Immature natural killer cell (primary cell): ENCODE measurements around the gene ODF2. TPM values are rescaled to one million over a fixed set of nuclear protein-coding genes. Genes with fewer than 3 reads are reported as not detected.
"Not testable (repeated sequence)": the region's sequence is repeated elsewhere in the genome, so short reads cannot be mapped to it uniquely, and the experiment has no call there.

Experiments used
- DNase-seq, 3 donors: peaks; one replicate each; pipeline ENCODE4 v3.0.0; 2022; ENCODE audit warnings: mixed read lengths in 1 of 3
- H3K27ac Mint-ChIP-seq, 6 donors: one replicate each; pipeline ENCODE4 v1.8.0; 2020; ENCODE audit warnings: mixed read lengths in 6 of 6, mild to moderate bottlenecking in 5 of 6, inconsistent platforms in 4 of 6, moderate library complexity in 3 of 6
- H3K27me3 Mint-ChIP-seq, 3 donors: one replicate each; pipeline ENCODE4 v1.8.0; 2020 to 2021; ENCODE audit warnings: low read depth in 3 of 3, mild to moderate bottlenecking in 3 of 3, mixed read lengths in 3 of 3, moderate library complexity in 3 of 3, inconsistent platforms in 1 of 3
- H3K36me3 Mint-ChIP-seq, 3 donors: one replicate each; pipeline ENCODE4 v1.8.0; 2020; ENCODE audit warnings: mixed read lengths in 3 of 3, inconsistent platforms in 2 of 3, mild to moderate bottlenecking in 2 of 3
- H3K4me1 Mint-ChIP-seq, 2 donors: one replicate each; pipeline ENCODE4 v1.8.0; 2020; ENCODE audit warnings: inconsistent platforms in 2 of 2, mild to moderate bottlenecking in 2 of 2, mixed read lengths in 2 of 2, moderate library complexity in 1 of 2
- H3K4me3 Mint-ChIP-seq, 5 donors: one replicate each; pipeline ENCODE4 v1.8.0; 2020; ENCODE audit warnings: mild to moderate bottlenecking in 5 of 5, mixed read lengths in 5 of 5, inconsistent platforms in 3 of 5, moderate library complexity in 3 of 5
- H3K9me3 Mint-ChIP-seq, 6 donors: one replicate each; pipeline ENCODE4 v1.8.0; 2020; ENCODE audit warnings: mild to moderate bottlenecking in 6 of 6, mixed read lengths in 6 of 6, inconsistent platforms in 4 of 6, moderate library complexity in 3 of 6
- polyA plus RNA-seq, 3 donors: library from polyadenylated mRNA; unstranded; fragments of 300-500 nt; fragmentation: Illumina TruSeq; gene quantifications; one replicate each; pipeline ENCODE4 v1.2.3, GENCODE V29; 2021

ODF2 gene
- polyA plus RNA-seq, 3 donors from 2014 or later = 5.6 to 37.2 (median 12.9) TPM

DNA sequence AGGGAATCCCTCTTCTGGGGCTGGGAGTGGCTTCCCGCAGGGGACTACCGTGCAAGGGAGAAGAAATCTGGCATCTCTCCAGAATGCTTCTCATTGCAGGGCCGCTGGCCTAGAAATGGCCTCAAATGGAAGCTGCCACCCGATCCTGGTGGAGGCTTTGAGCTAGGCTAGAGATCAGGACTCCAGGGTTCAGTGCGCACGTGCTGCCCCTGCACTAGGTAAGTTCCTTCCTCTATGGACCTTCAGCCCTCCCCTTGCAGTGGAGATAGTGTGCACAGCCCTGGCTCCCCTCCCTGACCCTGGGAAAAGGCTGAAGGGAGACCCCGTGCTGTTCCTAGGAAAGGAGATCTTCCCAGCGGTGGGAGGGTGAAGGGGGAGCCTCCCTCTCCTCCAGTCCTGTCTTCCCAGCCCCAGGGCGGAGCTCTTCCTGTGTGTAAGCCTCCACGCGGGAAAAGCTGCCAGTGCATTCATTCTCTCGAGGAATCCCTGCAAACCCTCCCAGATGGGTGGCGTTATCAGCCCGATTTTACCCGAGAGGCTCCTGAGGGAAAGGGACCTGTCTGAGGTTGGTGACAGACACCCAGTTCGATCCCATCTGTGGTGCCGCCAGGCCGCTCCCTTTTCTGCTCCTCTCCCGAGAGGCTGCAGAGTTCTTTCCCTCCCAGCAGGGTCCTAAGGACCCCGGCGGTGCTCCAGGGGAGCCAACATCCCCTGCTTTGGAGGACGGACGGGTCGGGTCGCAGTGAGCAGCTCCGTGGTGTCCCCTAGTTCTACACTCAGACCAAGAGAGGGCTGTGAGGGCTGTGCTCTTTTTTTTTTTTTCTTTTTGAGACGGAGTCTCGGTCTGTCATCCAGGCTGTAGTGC lies 36.5 kb upstream of the ODF2 start:
- Mint-ChIP-seq H3K36me3 (no peaks in the 10 kb centered on the region), H3K9me3 (no peaks in the 10 kb centered on the region), H3K27ac (no peak overlapping the region), H3K4me1 (peaks cover 12 to 16% of the 10 kb centered on the region in 2 donors), H3K27me3 (peaks cover under 1 to 13% (median 10%) of the 10 kb centered on the region in 3 donors), H3K4me3 (peak overlapping the region; percentile 75 to 83 (median 82))
- no peak for DNase-seq

DNA sequence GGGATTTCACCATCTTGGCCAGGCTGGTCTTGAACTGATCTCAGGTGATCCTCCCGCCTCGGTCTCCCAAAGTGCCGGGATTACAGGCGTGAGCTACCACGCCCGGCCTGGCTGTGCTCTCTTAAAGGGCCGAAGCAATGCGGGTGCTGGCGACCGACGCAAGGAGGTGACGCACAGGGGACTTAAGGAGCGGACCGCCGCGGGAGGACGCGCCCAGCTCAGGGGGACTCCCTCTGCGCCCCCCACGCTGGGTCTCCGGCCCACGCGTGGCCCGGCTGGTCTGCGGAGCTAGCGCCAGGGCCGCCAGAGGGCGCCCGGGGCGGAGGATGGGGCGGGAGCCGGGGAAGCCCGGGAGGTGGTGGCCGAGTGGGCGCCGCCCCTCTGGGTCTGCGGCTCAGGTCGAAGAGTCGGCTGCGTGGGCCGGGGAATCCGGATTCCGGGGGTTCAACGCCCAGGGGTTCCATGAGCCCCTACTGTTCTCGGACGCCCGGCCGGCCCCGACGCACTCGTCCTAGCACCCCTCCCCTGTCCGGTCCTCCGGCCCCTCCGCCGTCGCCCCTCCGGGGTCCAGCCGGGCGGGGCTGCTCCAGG lies 35.7 kb upstream of the ODF2 start:
- peaks cover 12 to 16% of the 10 kb centered on the region in 2 donors for H3K4me1 Mint-ChIP-seq
- H3K36me3 Mint-ChIP-seq = no peaks in the 10 kb centered on the region
- peaks cover 1 to 9% (median 7%) of the 10 kb centered on the region in 3 donors for H3K27me3 Mint-ChIP-seq
- H3K9me3 Mint-ChIP-seq = no peaks in the 10 kb centered on the region
- DNase-seq = peak; percentile 73 to 75 (median 74)
- H3K27ac Mint-ChIP-seq = peak overlapping the region in 3 of 6 donors; percentile 31 to 55 (median 45)
- peak overlapping the region; percentile 75 to 83 (median 82) for H3K4me3 Mint-ChIP-seq

DNA sequence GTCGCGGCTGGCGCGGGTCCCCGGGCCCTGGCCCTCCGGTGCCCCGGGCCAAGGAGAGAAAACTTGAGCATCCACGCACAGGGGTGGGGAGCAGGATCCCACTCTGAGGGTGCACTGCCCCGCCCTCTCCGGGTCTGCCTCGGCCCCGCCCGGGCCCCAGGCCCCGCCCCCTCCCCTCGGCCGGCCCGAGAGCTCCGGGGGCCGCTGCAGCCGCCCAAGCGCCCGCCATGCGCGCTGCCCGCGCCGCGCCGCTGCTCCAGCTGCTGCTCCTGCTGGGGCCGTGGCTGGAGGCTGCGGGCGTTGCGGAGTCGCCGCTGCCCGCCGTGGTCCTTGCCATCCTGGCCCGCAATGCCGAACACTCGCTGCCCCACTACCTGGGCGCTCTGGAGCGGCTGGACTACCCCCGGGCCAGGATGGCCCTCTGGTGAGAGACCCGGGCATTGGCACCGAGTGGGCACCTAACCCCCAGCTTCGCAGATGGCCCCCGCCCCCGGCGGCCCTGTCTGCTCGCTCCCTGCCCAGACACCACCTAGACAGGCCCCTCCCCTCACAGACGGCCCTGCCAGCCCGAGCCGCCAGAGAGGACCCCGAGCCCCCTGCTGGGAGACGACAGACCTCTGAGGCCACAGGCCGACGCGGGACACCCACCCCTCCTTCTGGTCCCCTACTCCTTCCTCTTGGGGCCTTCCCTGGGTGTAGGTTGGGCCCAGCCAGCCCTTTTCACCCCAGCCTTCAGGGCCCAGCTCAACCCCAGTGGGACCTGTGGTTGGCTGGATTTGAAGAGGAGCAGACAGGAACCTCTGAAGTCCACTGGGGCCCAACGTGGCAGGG lies 34.9 kb upstream of the ODF2 start, which contains the start of gene CERCAM:
TSS of gene CERCAM (plus strand) at position 207 of the 831 bp plus-strand sequence. CDS start at position 228, 21 bp downstream.
- Mint-ChIP-seq H3K27me3 (peaks cover 1 to 6% (median 3%) of the 10 kb centered on the region in 3 donors), H3K27ac (peak within 1 kb of the TSS in 3 of 6 donors; percentile 31 to 55 (median 45)), H3K4me1 (peaks cover 12 to 16% of the 10 kb centered on the region in 2 donors), H3K9me3 (no peaks in the 10 kb centered on the region), H3K36me3 (no peaks in the 10 kb centered on the region), H3K4me3 (peak within 1 kb of the TSS; percentile 75 to 85 (median 82))
- DNase-seq = peak; percentile 47 to 56 (median 49)

DNA sequence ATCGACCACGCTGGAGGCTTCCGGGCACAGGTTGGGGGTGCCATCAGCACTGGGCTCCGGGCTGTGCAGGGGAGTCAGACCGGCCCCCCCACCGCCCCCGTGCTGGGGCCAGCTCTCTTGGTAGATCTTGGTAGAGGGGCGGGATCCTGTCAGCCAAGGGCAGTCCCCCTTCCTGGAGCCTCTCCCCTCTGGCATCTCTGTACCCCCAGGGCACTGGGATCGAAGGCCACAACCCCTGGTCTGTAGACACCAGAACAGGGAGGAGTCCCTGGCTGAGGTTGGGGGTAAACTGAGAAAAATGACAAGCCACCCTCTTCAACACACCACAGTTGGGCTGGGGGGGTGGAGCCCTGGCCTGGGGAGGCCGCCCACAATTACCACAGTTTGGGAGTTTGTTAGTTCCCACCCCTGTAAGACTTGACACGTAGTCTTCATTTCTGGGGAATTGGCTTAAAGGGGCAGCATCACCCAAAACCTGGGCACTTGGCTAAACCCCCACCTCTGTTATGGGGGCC lies 34.3 kb upstream of the ODF2 start:
- peak overlapping the region in 1 of 6 donors; percentile 39 for H3K27ac Mint-ChIP-seq
- H3K4me1 Mint-ChIP-seq = peaks cover 12 to 15% of the 10 kb centered on the region in 2 donors
- H3K36me3 Mint-ChIP-seq = peaks cover 0 to 2% (median 0%) of the 10 kb centered on the region in 3 donors
- peaks cover 0 to 3% (median 1%) of the 10 kb centered on the region in 3 donors for H3K27me3 Mint-ChIP-seq
- no peaks in the 10 kb centered on the region for H3K9me3 Mint-ChIP-seq
- peak overlapping the region; percentile 54 to 85 (median 71) for H3K4me3 Mint-ChIP-seq
- DNase-seq = peak in 2 of 3 donors; percentile 15

DNA sequence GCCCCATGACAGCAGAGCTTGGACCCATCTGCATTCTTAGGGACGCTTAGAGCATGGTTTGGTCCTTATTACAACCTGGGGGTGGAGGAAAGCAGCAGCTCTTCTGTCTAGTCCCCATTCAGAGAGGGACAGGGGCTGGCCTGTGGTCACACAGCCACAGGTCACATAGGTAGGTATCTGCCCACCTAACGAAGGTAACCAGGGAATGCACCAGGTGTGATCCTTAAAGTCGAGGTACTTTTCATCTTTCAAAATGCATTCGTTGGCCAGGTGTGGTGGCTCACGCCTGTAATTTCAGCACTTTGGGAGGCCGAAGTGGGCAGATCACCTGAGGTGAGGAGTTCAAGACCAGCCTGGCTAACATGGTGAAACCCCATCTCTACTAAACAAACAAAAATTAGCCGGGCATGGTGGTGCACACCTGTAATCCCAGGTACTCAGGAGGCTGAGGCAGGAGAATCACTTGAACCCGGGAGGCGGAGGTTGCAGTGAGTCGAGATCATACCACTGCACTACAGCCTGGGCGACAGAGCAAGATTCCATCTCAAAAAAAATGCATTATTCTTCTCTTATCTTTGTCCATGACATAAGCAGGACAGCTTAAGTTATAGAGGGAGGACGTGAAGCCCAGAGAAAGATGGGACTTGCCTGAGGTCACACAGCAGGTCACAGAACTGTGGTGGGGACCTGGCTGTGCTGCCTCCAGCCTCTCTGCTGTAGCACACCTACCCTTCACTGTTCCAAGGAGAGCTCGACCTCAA lies 33.6 kb upstream of the ODF2 start:
- not testable (repeated sequence) for H3K9me3 Mint-ChIP-seq
- peaks cover 12 to 14% of the 10 kb centered on the region in 2 donors for H3K4me1 Mint-ChIP-seq

DNA sequence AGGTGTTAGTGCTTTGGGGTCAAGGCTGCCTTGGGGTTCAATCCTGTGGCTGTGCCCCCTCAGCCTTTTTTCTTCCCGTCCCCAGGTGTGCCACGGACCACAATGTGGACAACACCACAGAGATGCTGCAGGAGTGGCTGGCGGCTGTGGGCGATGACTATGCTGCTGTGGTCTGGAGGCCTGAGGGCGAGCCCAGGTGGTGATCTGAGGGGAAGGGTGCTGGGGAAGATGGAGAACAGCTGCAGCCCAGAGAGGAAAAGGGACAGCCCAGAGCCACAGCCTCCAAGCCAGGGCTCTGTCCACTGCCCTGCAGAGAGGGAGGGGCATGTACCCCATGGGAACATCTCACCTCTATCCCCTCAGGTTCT lies 33.0 kb upstream of the ODF2 start:
- Mint-ChIP-seq H3K9me3 (no peaks in the 10 kb centered on the region), H3K36me3 (peaks cover 0 to 4% (median 0%) of the 10 kb centered on the region in 3 donors), H3K27ac (no peak overlapping the region), H3K4me3 (peak overlapping the region in 1 of 5 donors; percentile 23), H3K27me3 (peaks cover 0 to 3% (median 1%) of the 10 kb centered on the region in 3 donors), H3K4me1 (peaks cover 12 to 14% of the 10 kb centered on the region in 2 donors)
- no peak for DNase-seq

More for the DNA sequence above, 33.6 kb upstream of the ODF2 start:
- not testable (repeated sequence) for H3K27me3 Mint-ChIP-seq, H3K36me3 Mint-ChIP-seq, DNase-seq
- Mint-ChIP-seq H3K4me3 (peak overlapping the region; percentile 54 to 85 (median 71)), H3K27ac (peak overlapping the region in 1 of 6 donors; percentile 39)

DNA sequence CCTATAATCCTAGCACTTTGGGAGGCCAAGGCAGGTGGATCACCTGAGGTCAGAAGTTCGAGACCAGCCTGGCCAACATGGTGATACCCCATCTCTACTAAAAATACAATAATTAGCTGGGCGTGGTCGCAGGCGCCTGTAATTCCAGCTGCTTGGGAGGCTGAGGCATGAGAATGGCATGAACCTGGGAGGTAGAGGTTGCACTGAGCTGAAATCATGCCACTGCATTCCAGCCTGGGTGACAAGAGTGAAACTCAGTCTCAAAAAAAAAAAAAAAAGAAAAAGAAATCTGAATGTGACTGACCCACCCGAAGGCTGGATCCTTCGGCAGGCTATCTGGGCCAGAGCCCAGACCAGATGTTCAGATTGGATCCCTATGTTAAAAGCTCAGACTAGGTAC lies 32.5 kb upstream of the ODF2 start:
- H3K27ac Mint-ChIP-seq, H3K36me3 Mint-ChIP-seq, H3K9me3 Mint-ChIP-seq: not testable (repeated sequence)

DNA sequence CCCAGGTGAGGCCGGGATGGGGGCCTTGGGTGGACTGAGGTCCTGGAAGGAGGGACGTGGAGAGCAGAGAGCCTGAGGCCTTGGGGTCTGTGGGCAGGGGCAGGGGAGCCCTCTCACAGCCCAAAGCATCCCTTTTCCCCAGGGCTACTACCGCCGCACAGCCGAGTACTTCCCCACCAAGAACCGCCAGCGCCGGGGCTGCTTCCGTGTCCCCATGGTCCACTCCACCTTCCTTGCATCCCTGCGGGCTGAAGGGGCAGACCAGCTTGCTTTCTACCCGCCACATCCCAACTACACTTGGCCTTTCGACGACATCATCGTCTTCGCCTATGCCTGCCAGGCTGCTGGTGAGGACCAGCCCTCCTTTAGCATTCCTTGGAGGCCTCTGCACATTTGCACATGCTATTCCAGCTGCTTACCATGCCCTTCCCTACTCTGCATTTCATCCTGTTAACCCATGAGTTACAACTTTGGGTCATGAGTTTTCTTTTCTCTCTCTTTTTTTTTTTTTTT lies 31.5 kb upstream of the ODF2 start:
- DNase-seq = no peak
- Mint-ChIP-seq H3K27ac (peak overlapping the region in 1 of 6 donors; percentile 61), H3K27me3 (peaks cover 0 to 3% (median under 1%) of the 10 kb centered on the region in 3 donors), H3K9me3 (no peaks in the 10 kb centered on the region), H3K4me1 (peaks cover 12 to 14% of the 10 kb centered on the region in 2 donors), H3K4me3 (no peak overlapping the region), H3K36me3 (peaks cover 0 to 4% (median 0%) of the 10 kb centered on the region in 3 donors)

More for the DNA sequence above, 32.5 kb upstream of the ODF2 start:
- DNase-seq, H3K27me3 Mint-ChIP-seq: not testable (repeated sequence)
- peak overlapping the region in 1 of 5 donors; percentile 17 for H3K4me3 Mint-ChIP-seq
- H3K4me1 Mint-ChIP-seq = peaks cover 12 to 14% of the 10 kb centered on the region in 2 donors

DNA sequence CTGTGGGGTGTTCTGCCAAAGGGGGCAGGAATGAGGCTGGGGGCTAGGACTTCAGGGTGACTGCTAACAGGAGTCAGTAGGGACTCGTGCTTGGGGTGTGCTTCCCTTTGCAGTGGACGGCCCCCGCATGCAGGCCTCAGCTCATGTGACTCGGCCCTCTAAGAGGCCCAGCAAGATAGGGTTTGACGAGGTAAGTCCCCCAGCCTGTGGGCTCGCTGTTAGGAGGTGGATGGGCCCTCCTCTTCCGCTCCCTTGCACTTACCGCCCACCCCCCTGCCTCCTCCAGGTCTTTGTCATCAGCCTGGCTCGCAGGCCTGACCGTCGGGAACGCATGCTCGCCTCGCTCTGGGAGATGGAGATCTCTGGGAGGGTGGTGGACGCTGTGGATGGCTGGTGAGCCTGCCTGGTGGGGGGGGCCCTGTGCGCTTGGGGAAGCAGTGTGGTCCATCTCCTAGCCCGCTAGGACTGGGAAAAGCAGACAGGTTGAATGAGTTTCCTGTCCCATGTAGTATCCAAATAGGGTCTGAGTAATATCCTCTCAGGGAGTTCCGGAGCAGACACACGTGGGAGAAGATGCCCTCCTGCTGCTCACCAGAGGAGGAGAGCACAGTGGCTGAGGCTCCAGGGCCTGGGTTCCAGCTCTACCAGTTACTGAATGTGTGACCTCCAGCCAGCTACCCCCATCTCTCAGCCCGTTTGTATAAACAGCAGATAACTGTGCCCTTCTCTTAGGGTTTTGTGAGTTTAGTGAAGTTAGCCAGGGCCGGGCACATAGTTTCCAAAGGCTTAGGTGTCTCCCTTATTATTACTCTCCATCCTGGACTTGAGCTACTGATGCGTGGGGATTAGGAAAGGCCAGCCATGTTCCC lies 26.9 kb upstream of the ODF2 start:
- Mint-ChIP-seq H3K27ac (no peak overlapping the region), H3K4me1 (no peaks in the 10 kb centered on the region), H3K27me3 (peaks cover 0 to 7% (median 0%) of the 10 kb centered on the region in 3 donors), H3K4me3 (no peak overlapping the region), H3K36me3 (peaks cover 0 to 4% (median 0%) of the 10 kb centered on the region in 3 donors), H3K9me3 (no peaks in the 10 kb centered on the region)
- DNase-seq = no peak

DNA sequence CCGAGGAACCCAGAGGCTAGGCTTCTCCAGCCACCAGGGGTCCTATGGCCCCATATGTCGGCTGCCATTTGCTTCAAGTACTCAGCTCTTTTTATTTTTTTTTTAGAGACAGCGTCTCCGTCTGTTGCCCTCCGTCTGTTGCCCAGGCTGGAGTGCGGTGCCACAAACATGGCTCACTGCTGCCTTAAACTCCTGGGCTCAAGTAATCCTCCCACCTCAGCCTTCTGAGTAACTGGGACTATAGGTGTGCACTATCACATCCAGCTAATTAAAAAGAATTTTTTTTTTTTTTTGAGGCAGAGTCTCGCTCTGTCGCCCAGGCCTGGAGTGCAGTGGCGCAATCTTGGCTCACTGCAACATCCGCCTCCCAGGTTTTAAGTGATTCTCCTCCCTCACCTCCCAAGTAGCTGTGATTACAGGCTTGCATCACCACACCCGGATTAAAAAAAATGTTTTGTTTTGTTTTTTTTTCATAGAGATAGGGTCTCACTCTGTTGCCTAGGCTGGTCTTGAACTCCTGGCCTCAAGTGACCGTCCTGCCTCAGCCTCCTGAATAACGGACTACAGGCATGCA lies 26.2 kb upstream of the ODF2 start:
- Mint-ChIP-seq H3K27ac (no peak overlapping the region), H3K27me3 (peaks cover 0 to 6% (median 0%) of the 10 kb centered on the region in 3 donors), H3K4me3 (no peak overlapping the region), H3K36me3 (peaks cover 0 to 4% (median 0%) of the 10 kb centered on the region in 3 donors), H3K4me1 (no peaks in the 10 kb centered on the region), H3K9me3 (no peaks in the 10 kb centered on the region)
- no peak for DNase-seq

DNA sequence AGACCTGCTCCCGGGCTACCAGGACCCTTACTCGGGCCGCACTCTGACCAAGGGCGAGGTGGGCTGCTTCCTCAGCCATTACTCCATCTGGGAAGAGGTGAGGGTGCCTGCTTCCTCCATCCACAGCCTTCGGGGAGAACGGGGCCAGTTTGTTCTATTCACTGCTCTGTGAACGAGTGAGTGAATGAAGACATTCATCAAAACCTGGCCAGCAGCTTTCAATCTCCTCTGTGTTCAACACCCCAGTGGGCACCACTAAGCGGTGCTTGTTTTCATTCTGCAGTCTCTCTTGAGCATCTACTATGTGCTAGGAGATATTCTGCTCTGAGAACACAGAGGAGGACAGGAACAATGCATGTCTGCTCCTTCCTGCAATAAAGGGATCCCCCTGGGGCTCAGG lies 24.6 kb upstream of the ODF2 start:
- no peaks in the 10 kb centered on the region for H3K9me3 Mint-ChIP-seq
- H3K27ac Mint-ChIP-seq = no peak overlapping the region
- DNase-seq = no peak
- no peak overlapping the region for H3K4me3 Mint-ChIP-seq
- peaks cover 0 to 4% (median 0%) of the 10 kb centered on the region in 3 donors for H3K36me3 Mint-ChIP-seq
- peaks cover 0 to 6% (median 0%) of the 10 kb centered on the region in 3 donors for H3K27me3 Mint-ChIP-seq
- H3K4me1 Mint-ChIP-seq = no peaks in the 10 kb centered on the region
